ENCODE measurements around the gene TCEA2.
A peak's percentile ranks its signal among the peaks of the same experiment; 100 is the strongest.
"Not testable (repeated sequence)": the region's sequence is repeated elsewhere in the genome, so short reads cannot be mapped to it uniquely, and the experiment has no call there.

TCEA2 gene

DNA sequence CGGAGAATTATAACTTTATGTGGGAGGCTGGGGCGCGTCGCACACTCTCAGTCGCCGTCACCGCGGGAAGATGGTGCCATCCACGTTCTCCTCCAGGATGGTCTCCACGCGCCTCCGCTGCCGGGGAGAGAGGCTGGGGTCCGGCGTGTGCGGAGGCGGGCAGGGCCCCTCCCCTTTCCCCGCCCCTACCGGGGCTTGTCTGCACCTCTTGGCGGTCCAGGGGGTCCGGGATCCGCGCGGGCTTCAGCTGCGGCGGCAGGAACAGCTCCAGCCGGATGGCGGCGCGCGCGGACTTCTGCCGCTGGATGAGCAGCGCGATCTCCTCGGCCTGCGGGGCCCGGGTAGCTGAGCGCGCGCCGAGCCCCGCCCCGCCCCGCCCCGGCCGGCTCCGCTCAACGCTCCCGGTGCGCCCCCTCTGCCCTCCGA lies 20.4 kb downstream of the TCEA2 start:
- Histone ChIP-seq H3K9me3 (ENCODE audit: insufficient read depth, low read length) (peaks cover 6% of the 10 kb centered on the region; the same call in 1 of the 2 replicates), H3K4me1 (ENCODE audit: insufficient read depth, insufficient read length) (peaks cover 29% of the 10 kb centered on the region), H3K27me3 (ENCODE audit: insufficient read depth, insufficient read length) (peaks cover 68% of the 10 kb centered on the region), H3K4me3 (ENCODE audit: insufficient read length, low read depth) (peak overlapping the region; percentile 70), H3K9ac (ENCODE audit: insufficient read length, low read depth) (peak overlapping the region; percentile 88), H3K36me3 (ENCODE audit: insufficient read depth, insufficient read length, low read length) (no peaks in the 10 kb centered on the region)
- no peak for TF ChIP-seq SUZ12 (IDR thresholded peaks at IDR 0.05; ENCODE audit: extremely low read depth, insufficient read depth, insufficient read length)
- TF ChIP-seq YY1 (IDR thresholded peaks at IDR 0.05; ENCODE audit: insufficient read depth, insufficient read length): no peak
- TF ChIP-seq ZNF274 (IDR thresholded peaks at IDR 0.05; ENCODE audit: low read depth, low read length): no peak
- DNase-seq (ENCODE audit: low read depth, low spot score): peak; percentile 64

DNA sequence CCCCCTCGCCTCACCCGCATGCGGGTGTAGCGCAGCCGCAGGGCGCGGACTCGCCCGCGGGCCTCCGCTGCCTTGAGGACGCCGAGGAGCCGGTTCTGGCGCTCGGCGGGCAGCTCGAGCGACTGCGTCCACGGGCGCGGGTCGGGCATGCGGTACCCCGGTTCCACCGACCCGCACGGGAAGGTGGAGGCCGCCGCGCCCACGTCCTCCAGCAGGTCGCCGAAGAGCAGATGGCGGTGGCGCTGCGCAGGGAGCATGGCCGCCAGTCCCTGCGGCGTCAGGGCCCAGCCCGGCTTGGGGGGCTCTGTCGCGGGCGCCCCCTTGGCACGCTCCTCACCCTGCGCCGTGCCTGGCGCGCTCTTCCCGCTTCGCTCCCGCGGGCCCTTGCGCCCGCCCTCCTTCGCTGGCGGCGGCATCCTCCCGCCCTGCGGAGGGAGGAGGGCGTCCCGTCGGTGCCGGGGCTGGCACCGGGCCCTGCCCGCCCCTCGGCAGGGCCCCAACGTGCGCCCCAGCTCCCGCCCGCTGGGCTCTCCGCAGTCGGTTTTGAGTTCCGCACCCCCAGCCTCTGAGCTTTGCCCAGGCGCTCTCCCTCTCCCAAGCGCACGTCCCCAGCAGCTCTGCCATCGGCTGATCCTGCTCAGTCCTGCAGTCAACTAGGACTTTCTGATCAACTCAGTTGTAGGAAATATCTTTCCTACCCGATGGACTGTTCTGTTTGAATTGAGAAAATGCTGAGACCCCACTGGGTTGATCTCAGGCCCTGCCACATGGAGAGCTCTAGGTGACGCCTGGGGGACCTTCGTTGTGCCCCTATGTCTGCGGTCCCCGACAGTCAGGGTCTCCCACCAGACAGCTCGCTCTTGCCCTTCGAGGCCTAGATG lies 21.0 kb downstream of the TCEA2 start, which contains the start of gene LKAAEAR1:
LKAAEAR1 (minus strand) TSS at position 595 of the 881 bp plus-strand sequence; CDS start at position 416, 179 bp downstream.
- H3K9ac ChIP-seq (ENCODE audit: insufficient read length, low read depth): peak within 1 kb of the TSS; percentile 88
- H3K36me3 ChIP-seq (ENCODE audit: insufficient read depth, insufficient read length, low read length): no peaks in the 10 kb centered on the region
- peaks cover 26% of the 10 kb centered on the region for H3K4me1 ChIP-seq (ENCODE audit: insufficient read depth, insufficient read length)
- H3K9me3 ChIP-seq (ENCODE audit: insufficient read depth, low read length): peaks cover 6% of the 10 kb centered on the region; the same call in 1 of the 2 replicates
- peaks cover 72% of the 10 kb centered on the region for H3K27me3 ChIP-seq (ENCODE audit: insufficient read depth, insufficient read length)
- no peak for DNase-seq (ENCODE audit: low read depth, low spot score)
- no peak for TF ChIP-seq SUZ12 (IDR thresholded peaks at IDR 0.05; ENCODE audit: extremely low read depth, insufficient read depth, insufficient read length)
- no peak for TF ChIP-seq ZNF274 (IDR thresholded peaks at IDR 0.05; ENCODE audit: low read depth, low read length)
- no peak for TF ChIP-seq YY1 (IDR thresholded peaks at IDR 0.05; ENCODE audit: insufficient read depth, insufficient read length)
- peak within 1 kb of the TSS; percentile 70 for H3K4me3 ChIP-seq (ENCODE audit: insufficient read length, low read depth)

DNA sequence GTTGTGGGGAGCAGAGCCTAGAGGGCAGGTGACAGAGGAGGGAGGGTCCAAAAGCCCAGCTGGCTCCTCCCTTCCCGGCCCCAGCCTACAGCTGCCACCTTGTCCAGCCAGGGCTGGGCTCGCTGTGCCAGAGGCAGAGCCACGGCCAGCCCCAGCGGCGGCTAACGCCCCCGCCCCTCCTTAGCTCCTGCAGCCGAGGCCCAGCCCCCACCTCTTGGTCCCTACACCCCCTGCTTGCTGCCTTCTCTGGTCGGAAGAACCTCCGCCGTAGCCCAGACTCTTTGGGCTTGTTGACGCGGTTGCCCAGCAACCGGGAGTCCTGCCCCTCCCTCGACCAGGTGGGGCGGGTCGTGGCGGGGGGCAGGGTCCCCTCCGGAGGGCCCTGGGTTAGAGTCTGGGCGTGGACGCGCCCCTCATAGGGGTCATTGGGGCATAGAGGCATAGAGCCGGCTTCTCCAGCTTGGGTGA lies 21.7 kb downstream of the TCEA2 start:
- H3K9ac ChIP-seq (ENCODE audit: insufficient read length, low read depth): peak overlapping the region; percentile 88
- no peak for DNase-seq (ENCODE audit: low read depth, low spot score)
- H3K27me3 ChIP-seq (ENCODE audit: insufficient read depth, insufficient read length): peaks cover 78% of the 10 kb centered on the region
- peaks cover 26% of the 10 kb centered on the region for H3K4me1 ChIP-seq (ENCODE audit: insufficient read depth, insufficient read length)
- H3K9me3 ChIP-seq (ENCODE audit: insufficient read depth, low read length): peaks cover 6% of the 10 kb centered on the region; the same call in 1 of the 2 replicates
- no peaks in the 10 kb centered on the region for H3K36me3 ChIP-seq (ENCODE audit: insufficient read depth, insufficient read length, low read length)
- no peak for TF ChIP-seq SUZ12 (IDR thresholded peaks at IDR 0.05; ENCODE audit: extremely low read depth, insufficient read depth, insufficient read length)
- peak overlapping the region; percentile 70 for H3K4me3 ChIP-seq (ENCODE audit: insufficient read length, low read depth)

DNA sequence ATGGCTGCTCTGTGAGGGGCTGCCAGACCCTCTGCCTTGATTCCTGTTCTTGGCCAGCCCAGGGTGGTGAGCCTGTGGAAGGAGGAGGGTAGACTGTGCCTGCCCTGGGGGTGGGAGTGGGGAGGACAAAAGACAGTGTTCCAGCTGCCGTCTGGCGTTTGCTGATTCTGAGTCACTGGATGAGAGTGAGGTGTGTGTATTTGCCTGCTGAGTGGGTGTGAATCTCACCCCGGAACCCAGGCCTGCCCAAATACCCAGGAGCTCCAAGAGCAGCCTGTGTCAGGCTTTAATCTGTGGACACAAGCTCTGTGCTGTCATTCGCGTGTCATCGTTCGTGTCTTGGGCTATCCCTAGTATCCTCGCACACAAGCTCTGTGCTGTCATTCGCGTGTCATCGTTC lies 23.8 kb downstream of the TCEA2 start:
- H3K4me3 ChIP-seq (ENCODE audit: insufficient read length, low read depth): no peak overlapping the region
- no peak overlapping the region for H3K9ac ChIP-seq (ENCODE audit: insufficient read length, low read depth)
- TF ChIP-seq SUZ12 (IDR thresholded peaks at IDR 0.05; ENCODE audit: extremely low read depth, insufficient read depth, insufficient read length) (no peak), YY1 (IDR thresholded peaks at IDR 0.05; ENCODE audit: insufficient read depth, insufficient read length) (no peak), ZNF274 (IDR thresholded peaks at IDR 0.05; ENCODE audit: low read depth, low read length) (no peak)
- peaks cover 6% of the 10 kb centered on the region; the same call in 1 of the 2 replicates for H3K9me3 ChIP-seq (ENCODE audit: insufficient read depth, low read length)
- H3K36me3 ChIP-seq (ENCODE audit: insufficient read depth, insufficient read length, low read length): no peaks in the 10 kb centered on the region
- H3K27me3 ChIP-seq (ENCODE audit: insufficient read depth, insufficient read length): peaks cover 61% of the 10 kb centered on the region
- H3K4me1 ChIP-seq (ENCODE audit: insufficient read depth, insufficient read length): peaks cover 23% of the 10 kb centered on the region
- no peak for DNase-seq (ENCODE audit: low read depth, low spot score)

DNA sequence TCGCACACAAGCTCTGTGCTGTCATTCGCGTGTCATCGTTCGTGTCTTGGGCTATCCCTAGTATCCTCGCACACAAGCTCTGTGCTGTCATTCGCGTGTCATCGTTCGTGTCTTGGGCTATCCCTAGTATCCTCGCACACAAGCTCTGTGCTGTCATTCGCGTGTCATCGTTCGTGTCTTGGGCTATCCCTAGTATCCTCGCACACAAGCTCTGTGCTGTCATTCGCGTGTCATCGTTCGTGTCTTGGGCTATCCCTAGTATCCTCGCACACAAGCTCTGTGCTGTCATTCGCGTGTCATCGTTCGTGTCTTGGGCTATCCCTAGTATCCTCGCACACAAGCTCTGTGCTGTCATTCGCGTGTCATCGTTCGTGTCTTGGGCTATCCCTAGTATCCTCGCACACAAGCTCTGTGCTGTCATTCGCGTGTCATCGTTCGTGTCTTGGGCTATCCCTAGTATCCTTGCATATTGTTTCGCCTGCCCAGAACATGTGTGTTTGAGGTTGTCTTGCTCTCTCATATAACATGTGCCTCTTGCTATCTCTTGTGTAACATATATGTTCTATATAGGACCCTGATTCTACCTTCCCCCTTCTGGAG lies 24.3 kb downstream of the TCEA2 start:
- not testable (repeated sequence) for H3K9ac ChIP-seq (ENCODE audit: insufficient read length, low read depth); H3K36me3 ChIP-seq (ENCODE audit: insufficient read depth, insufficient read length, low read length); DNase-seq (ENCODE audit: low read depth, low spot score); H3K9me3 ChIP-seq (ENCODE audit: insufficient read depth, low read length); H3K4me3 ChIP-seq (ENCODE audit: insufficient read length, low read depth)
- H3K4me1 ChIP-seq (ENCODE audit: insufficient read depth, insufficient read length): peaks cover 22% of the 10 kb centered on the region
- H3K27me3 ChIP-seq (ENCODE audit: insufficient read depth, insufficient read length): peaks cover 59% of the 10 kb centered on the region

DNA sequence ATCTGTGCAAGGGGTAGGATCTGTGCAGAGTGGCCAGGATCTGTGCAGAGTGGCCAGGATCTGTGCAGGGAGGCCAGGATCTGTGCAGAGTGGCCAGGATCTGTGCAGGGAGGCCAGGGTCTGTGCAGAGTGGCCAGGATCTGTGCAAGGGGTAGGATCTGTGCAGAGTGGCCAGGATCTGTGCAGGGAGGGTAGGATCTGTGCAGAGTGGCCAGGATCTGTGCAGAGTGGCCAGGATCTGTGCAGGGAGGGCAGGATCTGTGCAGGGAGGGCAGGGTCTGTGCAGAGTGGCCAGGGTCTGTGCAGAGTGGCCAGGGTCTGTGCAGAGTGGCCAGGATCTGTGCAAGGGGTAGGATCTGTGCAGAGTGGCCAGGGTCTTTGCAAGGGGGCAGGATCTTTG lies 25.6 kb downstream of the TCEA2 start:
- not testable (repeated sequence) for DNase-seq (ENCODE audit: low read depth, low spot score); H3K4me3 ChIP-seq (ENCODE audit: insufficient read length, low read depth); H3K9me3 ChIP-seq (ENCODE audit: insufficient read depth, low read length); H3K9ac ChIP-seq (ENCODE audit: insufficient read length, low read depth); H3K36me3 ChIP-seq (ENCODE audit: insufficient read depth, insufficient read length, low read length)
- Histone ChIP-seq H3K27me3 (ENCODE audit: insufficient read depth, insufficient read length) (peaks cover 52% of the 10 kb centered on the region), H3K4me1 (ENCODE audit: insufficient read depth, insufficient read length) (peaks cover 19% of the 10 kb centered on the region)

DNA sequence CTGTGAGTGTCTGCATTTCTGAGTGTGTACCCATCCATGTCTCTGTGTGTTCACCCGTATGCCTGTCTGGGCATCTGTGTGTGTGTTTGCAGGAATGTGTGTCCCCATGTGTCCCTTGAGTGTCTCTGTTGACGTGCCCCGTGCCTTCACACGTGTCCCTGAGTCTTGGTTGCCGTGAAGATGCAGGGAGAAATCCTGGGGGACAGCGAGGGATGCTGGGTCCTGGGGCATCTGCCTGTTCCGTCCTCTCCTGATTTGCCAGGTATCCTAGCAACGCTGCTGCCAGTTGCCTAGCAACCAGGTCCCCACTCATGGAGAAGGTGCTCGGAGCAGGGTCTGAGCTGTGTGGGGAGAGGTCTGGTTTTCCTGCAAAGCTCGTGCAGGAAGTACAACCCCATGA lies 27.2 kb downstream of the TCEA2 start:
- no peak for DNase-seq (ENCODE audit: low read depth, low spot score)
- H3K4me3 ChIP-seq (ENCODE audit: insufficient read length, low read depth): no peak overlapping the region
- peaks cover 6% of the 10 kb centered on the region; the same call in 1 of the 2 replicates for H3K9me3 ChIP-seq (ENCODE audit: insufficient read depth, low read length)
- no peak overlapping the region for H3K9ac ChIP-seq (ENCODE audit: insufficient read length, low read depth)
- peaks cover 36% of the 10 kb centered on the region for H3K27me3 ChIP-seq (ENCODE audit: insufficient read depth, insufficient read length)
- H3K36me3 ChIP-seq (ENCODE audit: insufficient read depth, insufficient read length, low read length): no peaks in the 10 kb centered on the region
- peaks cover 10% of the 10 kb centered on the region for H3K4me1 ChIP-seq (ENCODE audit: insufficient read depth, insufficient read length)
- TF ChIP-seq ZNF274 (IDR thresholded peaks at IDR 0.05; ENCODE audit: low read depth, low read length): no peak
- no peak for TF ChIP-seq SUZ12 (IDR thresholded peaks at IDR 0.05; ENCODE audit: extremely low read depth, insufficient read depth, insufficient read length)
- no peak for TF ChIP-seq YY1 (IDR thresholded peaks at IDR 0.05; ENCODE audit: insufficient read depth, insufficient read length)

Measured in NT2/D1 (cell line).